SK-N-SH (cell line): ENCODE data around the gene ABCF3. TPM values are rescaled to one million over a fixed set of nuclear protein-coding genes. Genes with fewer than 3 reads are reported as not detected.

Experiments used
- CTCF ChIA-PET: fragments of 300-600, 350-600 bp; formaldehyde crosslinking; extraction: SDS; loops from one replicate; lab custom pipeline; 2021; lab: Yijun Ruan, JAX
- POLR2A ChIA-PET: fragments of 350-600 bp; sonication (Branson Sonifier 250); formaldehyde crosslinking; extraction: SDS; loops from one replicate; lab custom pipeline; 2020; ENCODE audit warnings: antibody characterized with exemption, inconsistent platforms; lab: Yijun Ruan, JAX
- DNase-seq: peaks from one replicate; pipeline ENCODE4 v3.0.0; 2012
- H2AFZ ChIP-seq: fragments of 200-600 bp; sonication (generic); 2 replicates; pipeline ENCODE4 v1.8.1; 2016; ENCODE audit warnings: antibody characterized with exemption, mild to moderate bottlenecking, low read depth
- H3F3A ChIP-seq: fragments of 200-600 bp; sonication (generic); replicated peaks from 2 replicates; pipeline ENCODE3; 2016; ENCODE audit warnings: antibody characterized with exemption, mild to moderate bottlenecking; ENCODE audit not compliant: insufficient read depth
- H3K27ac ChIP-seq, 2 experiments: fragments of 200-500 bp in 1 of 2; fragments of 200-600 bp in 1 of 2; sonication (Bioruptor generic) in 1 of 2; sonication (generic), shearing (Covaris generic) in 1 of 2; 2 replicates each; pipeline versions ENCODE4 v1.5.1 to v1.6.1; 2014 to 2016; ENCODE audit warnings: low read depth in 2 of 2, inconsistent platforms in 1 of 2, low read length in 1 of 2, mild to moderate bottlenecking in 1 of 2, mixed read lengths in 1 of 2
- H3K27me3 ChIP-seq: fragments of 200-600 bp; sonication (generic), shearing (Covaris generic); 2 replicates; pipeline ENCODE4 v1.6.1; 2016; ENCODE audit warnings: mixed run types; ENCODE audit not compliant: insufficient read depth
- H3K36me3 ChIP-seq, 2 experiments: fragments of 200-500 bp in 1 of 2; fragments of 200-600 bp in 1 of 2; sonication (Bioruptor generic) in 1 of 2; sonication (generic) in 1 of 2; replicated peaks in 1 of 2; 2 replicates each; pipeline versions ENCODE3 to v1.5.1; 2014 to 2016; ENCODE audit warnings: low read length in 1 of 2, mild to moderate bottlenecking in 1 of 2; ENCODE audit not compliant: insufficient read depth in 2 of 2, control insufficient read depth in 1 of 2
- H3K4me1 ChIP-seq, 2 experiments: fragments of 200-500 bp in 1 of 2; fragments of 200-600 bp in 1 of 2; sonication (Bioruptor generic) in 1 of 2; sonication (generic), shearing (Covaris generic) in 1 of 2; 2 replicates each; pipeline versions ENCODE4 v1.5.1 to v1.6.1; 2014 to 2016; ENCODE audit warnings: low read depth in 1 of 2, low read length in 1 of 2, mixed run types in 1 of 2; ENCODE audit not compliant: insufficient read depth in 2 of 2, control insufficient read depth in 1 of 2
- H3K4me2 ChIP-seq: fragments of 200-600 bp; sonication (generic), shearing (Covaris generic); 2 replicates; pipeline ENCODE4 v1.6.1; 2017; ENCODE audit warnings: mixed run types
- H3K4me3 ChIP-seq, 2 experiments: fragments of 200-500 bp in 1 of 2; fragments of 200-600 bp in 1 of 2; sonication (Bioruptor generic) in 1 of 2; sonication (generic), shearing (Covaris generic) in 1 of 2; 2 replicates each; pipeline versions ENCODE4 v1.5.1 to v1.8.1; 2014 to 2016; ENCODE audit warnings: low read depth in 2 of 2, inconsistent platforms in 1 of 2, low read length in 1 of 2, mild to moderate bottlenecking in 1 of 2, mixed read lengths in 1 of 2, moderate library complexity in 1 of 2
- H3K79me2 ChIP-seq: fragments of 200-600 bp; sonication (generic); 2 replicates; pipeline ENCODE4 v1.8.1; 2017; ENCODE audit warnings: mild to moderate bottlenecking; ENCODE audit not compliant: insufficient read depth
- H3K9ac ChIP-seq: fragments of 200-600 bp; sonication (generic); 2 replicates; pipeline ENCODE4 v1.6.1; 2017; ENCODE audit warnings: mixed run types
- H3K9me2 ChIP-seq: fragments of 200-600 bp; sonication (generic); 2 replicates; pipeline ENCODE4 v1.6.1; 2017; ENCODE audit warnings: mixed run types
- H3K9me3 ChIP-seq: fragments of 200-600 bp; sonication (generic); 2 replicates; pipeline ENCODE4 v1.6.1; 2017; ENCODE audit warnings: mixed run types, mild to moderate bottlenecking, moderate library complexity
- H4K20me1 ChIP-seq: fragments of 200-600 bp; sonication (generic); 2 replicates; pipeline ENCODE4 v1.6.1; 2017; ENCODE audit warnings: mild to moderate bottlenecking, mixed run types; ENCODE audit not compliant: insufficient read depth
- CTCF ChIP-seq: fragments of 200-600 bp; sonication (generic); IDR thresholded peaks from 2 replicates; pipeline ENCODE4 v1.6.1; 2017; ENCODE audit warnings: antibody characterized with exemption, mild to moderate bottlenecking, moderate library complexity
- ELF1 ChIP-seq: IDR thresholded peaks from 2 replicates; pipeline ENCODE4 v1.4.0; 2012
- FOXJ3 ChIP-seq: sonication (generic); formaldehyde crosslinking; IDR thresholded peaks from 2 replicates; pipeline ENCODE4 v1.5.1; 2020; ENCODE audit warnings: mild to moderate bottlenecking, missing genetic modification reagents
- GABPA ChIP-seq: IDR thresholded peaks from 2 replicates; pipeline ENCODE4 v1.4.0; 2012; ENCODE audit warnings: low read depth, mild to moderate bottlenecking
- MXI1 ChIP-seq: IDR thresholded peaks from 2 replicates; pipeline ENCODE4 v1.6.1; 2012; ENCODE audit warnings: mild to moderate bottlenecking, low read depth, low read length, improper control_type of control experiment
- NFIC ChIP-seq: IDR thresholded peaks from 2 replicates; pipeline ENCODE4 v1.4.0; 2012; ENCODE audit warnings: borderline replicate concordance
- PBX3 ChIP-seq: IDR thresholded peaks from 2 replicates; pipeline ENCODE4; 2012
- POLR2AphosphoS5 ChIP-seq: IDR thresholded peaks from 2 replicates; pipeline ENCODE4 v1.6.1; 2012; ENCODE audit warnings: low read depth, low read length
- RAD21 ChIP-seq: IDR thresholded peaks from 2 replicates; pipeline ENCODE4 v1.6.1; 2012; ENCODE audit warnings: mild to moderate bottlenecking, low read length
- REST ChIP-seq: IDR thresholded peaks from 2 replicates; pipeline ENCODE4 v1.6.1; 2012; ENCODE audit warnings: mild to moderate bottlenecking, low read depth, low read length, moderate library complexity
- RXRA ChIP-seq: IDR thresholded peaks from 2 replicates; pipeline ENCODE4 v1.4.0; 2012; ENCODE audit warnings: low read depth, mild to moderate bottlenecking, borderline replicate concordance
- SMC3 ChIP-seq: IDR thresholded peaks from 2 replicates; pipeline ENCODE4 v1.6.1; 2012; ENCODE audit warnings: low read depth, low read length, improper control_type of control experiment
- TAF1 ChIP-seq: IDR thresholded peaks from 2 replicates; pipeline ENCODE4 v1.6.1; 2012; ENCODE audit warnings: low read depth, mild to moderate bottlenecking, low read length, moderate library complexity, borderline replicate concordance
- TCF12 ChIP-seq: IDR thresholded peaks from 2 replicates; pipeline ENCODE4 v1.4.0; 2012
- YY1 ChIP-seq: IDR thresholded peaks from 2 replicates; pipeline ENCODE4 v1.4.0; 2012; ENCODE audit warnings: low read depth, mild to moderate bottlenecking
- WGBS: methylation state at CpG from one replicate; pipeline ENCODE4 v1.1.6; 2017; ENCODE audit warnings: low lambda C conversion rate; 5-methylcytosine and 5-hydroxymethylcytosine counted together
- polyA plus RNA-seq, 3 experiments: library from polyadenylated mRNA; depleted of rRNA; stranded (reverse); fragments of >200 nt; gene quantifications; 2 replicates each; pipeline ENCODE4 v1.2.3, GENCODE V29; 2012
- TF ChIP-seq, protein P1 (sequence below): IDR thresholded peaks from 2 replicates; pipeline ENCODE4 v1.4.0; 2012; ENCODE audit warnings: low read depth, borderline replicate concordance

Gene ABCF3
- polyA plus RNA-seq, 1 of the 3 experiments (the other 2 are of a cell fraction), result 55.6 TPM

GRCh38 chr3:184174284-184174645 lies 11.7 kb upstream of the ABCF3 start:
- ChIA-PET POLR2A (interaction anchor here (0.6 to 1.8 kb wide), 3 partner anchors 8 to 18 kb away, joined by 3 to 6 read pairs (median 4); partner anchors contain the start of gene ABCF3), CTCF (interaction anchor here (0.8 to 7.0 kb wide), 8 partner anchors 11 to 278 kb away, joined by 3 to 30 read pairs (median 4); partner anchors contain the start of genes ABCF3 and EEF1AKMT4)
- Histone ChIP-seq H3K27me3 (no peaks in the 10 kb centered on the region), H4K20me1 (peaks cover 26% of the 10 kb centered on the region), H3K4me2 (peak overlapping the region; percentile 52; the same call in 1 of the 2 replicates), H3K9ac (no peak overlapping the region), H3F3A (peaks cover 37% of the 10 kb centered on the region), H3K9me2 (no peaks in the 10 kb centered on the region), H3K9me3 (no peaks in the 10 kb centered on the region), H3K79me2 (peaks cover 41% of the 10 kb centered on the region), H3K4me1 (peaks cover 22 to 29% of the 10 kb centered on the region in 2 experiments), H2AFZ (no peak overlapping the region), H3K27ac (peak overlapping the region; percentile 32 to 87; a peak in 3 of 4 replicates), H3K4me3 (no peak overlapping the region), H3K36me3 (peaks cover 29 to 59% of the 10 kb centered on the region in 2 experiments)
- no peak for TF ChIP-seq GABPA
- TF ChIP-seq RAD21, result 0 out of 2 replicates have a peak, but pooled peaks have one; percentile 4
- WGBS, result 24% methylated on average over 4 of the region's 4 CpGs
- DNase-seq, result no peak

GRCh38 chr3:184174646-184175492 lies 11.1 kb upstream of the ABCF3 start, which contains the start of gene AP2M1:
AP2M1 (plus strand) TSS chr3:184174855; CDS start chr3:184176994, 2,139 bp downstream.
- peak; percentile 95 for DNase-seq
- WGBS, result under 1% methylated on average over 27 of the region's 73 CpGs
- peaks cover 27% of the 10 kb centered on the region for H4K20me1 ChIP-seq
- no peaks in the 10 kb centered on the region for H3K9me2 ChIP-seq
- ChIA-PET POLR2A (interaction anchor here (1.7 to 1.8 kb wide), 2 partner anchors 11 to 19 kb away, joined by 4 to 6 read pairs; partner anchors contain the start of gene ABCF3), CTCF (interaction anchor here (1.2 to 7.0 kb wide), 8 partner anchors 10 to 109 kb away, joined by 3 to 30 read pairs (median 5); partner anchors contain the start of genes ABCF3 and EEF1AKMT4)
- H3K79me2 ChIP-seq, result peaks cover 47% of the 10 kb centered on the region
- 0 out of 2 replicates have a peak within 1 kb of the TSS, but pooled peaks have one; percentile 44 for H2AFZ ChIP-seq
- peaks cover 25 to 29% of the 10 kb centered on the region in 2 experiments for H3K4me1 ChIP-seq
- peak within 1 kb of the TSS; percentile 89 for H3K4me2 ChIP-seq
- peaks cover 38% of the 10 kb centered on the region for H3F3A ChIP-seq
- no peaks in the 10 kb centered on the region for H3K9me3 ChIP-seq
- peak within 1 kb of the TSS; percentile 93 to 96 for H3K4me3 ChIP-seq
- H3K27me3 ChIP-seq, result no peaks in the 10 kb centered on the region
- H3K27ac ChIP-seq, result peak within 1 kb of the TSS; percentile 86 to 87
- peaks cover 35 to 58% of the 10 kb centered on the region in 2 experiments for H3K36me3 ChIP-seq
- peak within 1 kb of the TSS; percentile 77 for H3K9ac ChIP-seq
- TF ChIP-seq FOXJ3 (CRISPR knock-in tag) (no peak), SMC3 (no peak), RAD21 (peak; percentile 7), RXRA (no peak), NFIC (no peak), POLR2AphosphoS5 (peak; percentile 79; the same call in 1 of the 2 replicates), YY1 (peak; percentile 80), PBX3 (peak; percentile 23; the same call in 1 of the 2 replicates), REST (0 out of 2 replicates have a peak, but pooled peaks have one; percentile 4), CTCF (peak; percentile 25; the same call in 1 of the 2 replicates), MXI1 (peak; percentile 49; the same call in 1 of the 2 replicates), TCF12 (no peak), ELF1 (peak; percentile 78; the same call in 1 of the 2 replicates), TAF1 (peak; percentile 59), GABPA (peak; percentile 62)
- TF ChIP-seq, protein P1, sequence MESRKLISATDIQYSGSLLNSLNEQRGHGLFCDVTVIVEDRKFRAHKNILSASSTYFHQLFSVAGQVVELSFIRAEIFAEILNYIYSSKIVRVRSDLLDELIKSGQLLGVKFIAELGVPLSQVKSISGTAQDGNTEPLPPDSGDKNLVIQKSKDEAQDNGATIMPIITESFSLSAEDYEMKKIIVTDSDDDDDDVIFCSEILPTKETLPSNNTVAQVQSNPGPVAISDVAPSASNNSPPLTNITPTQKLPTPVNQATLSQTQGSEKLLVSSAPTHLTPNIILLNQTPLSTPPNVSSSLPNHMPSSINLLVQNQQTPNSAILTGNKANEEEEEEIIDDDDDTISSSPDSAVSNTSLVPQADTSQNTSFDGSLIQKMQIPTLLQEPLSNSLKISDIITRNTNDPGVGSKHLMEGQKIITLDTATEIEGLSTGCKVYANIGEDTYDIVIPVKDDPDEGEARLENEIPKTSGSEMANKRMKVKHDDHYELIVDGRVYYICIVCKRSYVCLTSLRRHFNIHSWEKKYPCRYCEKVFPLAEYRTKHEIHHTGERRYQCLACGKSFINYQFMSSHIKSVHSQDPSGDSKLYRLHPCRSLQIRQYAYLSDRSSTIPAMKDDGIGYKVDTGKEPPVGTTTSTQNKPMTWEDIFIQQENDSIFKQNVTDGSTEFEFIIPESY, result peak; percentile 81; the same call in 1 of the 2 replicates
